MCF 10A (cell line): ENCODE data around the gene LRRC7. TPM values are rescaled to one million over a fixed set of nuclear protein-coding genes. Genes with fewer than 3 reads are reported as not detected.

ENCODE experiments used
- BruUV-seq: library from RNA; stranded (reverse); fragments of 400-500 nt; replicated peaks from 2 replicates; lab custom pipeline; 2021; lab: Mats Ljungman, UMichigan
- CTCF ChIA-PET: fragments of 300-600 bp; sonication (Branson Sonifier 250); formaldehyde crosslinking; extraction: SDS; loops from one replicate; lab custom pipeline; 2021; ENCODE audit warnings: antibody characterized with exemption, inconsistent platforms; lab: Yijun Ruan, JAX
- POLR2A ChIA-PET: fragments of 300-600, 350-650 bp; sonication (Branson Sonifier 250); formaldehyde crosslinking; extraction: SDS; loops from one replicate; lab custom pipeline; 2020; ENCODE audit warnings: antibody characterized with exemption, inconsistent platforms; lab: Yijun Ruan, JAX
- DNase-seq: peaks from one replicate; pipeline ENCODE4 v3.0.0-alpha.2; 2018; ENCODE audit not compliant: unreplicated experiment
- H3K27ac Mint-ChIP-seq: one replicate; pipeline ENCODE4 v1.8.0; 2022; ENCODE audit warnings: mild to moderate bottlenecking, low read depth, mixed read lengths; ENCODE audit not compliant: unreplicated experiment
- H3K27me3 Mint-ChIP-seq: one replicate; pipeline ENCODE4 v1.8.0; 2022; ENCODE audit warnings: mixed read lengths; ENCODE audit not compliant: insufficient read depth, unreplicated experiment
- H3K36me3 Mint-ChIP-seq: one replicate; pipeline ENCODE4 v1.8.0; 2022; ENCODE audit warnings: mild to moderate bottlenecking, moderate library complexity, mixed read lengths; ENCODE audit not compliant: insufficient read depth, unreplicated experiment
- H3K4me1 Mint-ChIP-seq: one replicate; pipeline ENCODE4 v1.8.0; 2022; ENCODE audit warnings: mixed read lengths; ENCODE audit not compliant: insufficient read depth, unreplicated experiment
- H3K4me3 Mint-ChIP-seq: one replicate; pipeline ENCODE4 v1.8.0; 2022; ENCODE audit warnings: mild to moderate bottlenecking, moderate library complexity, mixed read lengths; ENCODE audit not compliant: unreplicated experiment
- H3K9me3 Mint-ChIP-seq: one replicate; pipeline ENCODE4 v1.8.0; 2022; ENCODE audit warnings: mixed read lengths; ENCODE audit not compliant: unreplicated experiment
- intact Hi-C: fragments of 100-400 bp; cut with micrococcal nuclease; formaldehyde crosslinking; loops from 2 replicates; pipeline ENCODE4 v1.14.1; 2022
- total RNA-seq: library from RNA; stranded (reverse); gene quantifications from 2 replicates; pipeline ENCODE4 v1.2.3, GENCODE V29; 2022
- TF ChIP-seq, protein P1 (sequence below): fragments of 200-600 bp; IDR thresholded peaks from one replicate; pipeline ENCODE4 v1.8.0; 2022; ENCODE audit warnings: antibody characterized with exemption, mild to moderate bottlenecking; ENCODE audit not compliant: unreplicated experiment

Gene LRRC7
- total RNA-seq, 1 experiment from 2014 or later, result not detected

DNA sequence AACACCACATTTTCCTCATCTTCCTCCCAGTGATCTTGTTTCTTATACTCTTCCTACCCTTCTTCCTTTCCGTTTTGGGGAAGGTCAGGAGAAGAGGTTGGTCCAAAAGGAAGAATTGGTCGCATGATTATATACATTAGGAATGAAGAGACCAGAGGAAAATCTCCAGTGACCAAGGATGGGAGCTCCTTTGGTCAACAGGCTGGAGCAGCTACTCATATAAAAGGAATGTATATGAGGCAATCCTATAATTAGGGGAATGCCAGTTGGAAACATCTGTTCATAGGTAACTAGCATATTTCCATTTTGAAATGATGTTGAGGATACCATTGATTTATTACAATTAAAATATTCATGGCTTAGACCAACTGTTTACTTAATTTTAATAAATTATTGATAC, 523.2 kb downstream of the LRRC7 start:
- DNase-seq, result peak; percentile 9
- peaks cover 20% of the 10 kb centered on the region for H3K27me3 Mint-ChIP-seq
- H3K4me3 Mint-ChIP-seq, result no peak overlapping the region
- CTCF ChIA-PET, result no interaction called here
- H3K9me3 Mint-ChIP-seq, result no peaks in the 10 kb centered on the region
- POLR2A ChIA-PET, result no interaction called here
- intact Hi-C loops, result no loop called here
- peaks cover 6% of the 10 kb centered on the region for H3K4me1 Mint-ChIP-seq
- no peak overlapping the region for H3K27ac Mint-ChIP-seq
- TF ChIP-seq, protein P1, sequence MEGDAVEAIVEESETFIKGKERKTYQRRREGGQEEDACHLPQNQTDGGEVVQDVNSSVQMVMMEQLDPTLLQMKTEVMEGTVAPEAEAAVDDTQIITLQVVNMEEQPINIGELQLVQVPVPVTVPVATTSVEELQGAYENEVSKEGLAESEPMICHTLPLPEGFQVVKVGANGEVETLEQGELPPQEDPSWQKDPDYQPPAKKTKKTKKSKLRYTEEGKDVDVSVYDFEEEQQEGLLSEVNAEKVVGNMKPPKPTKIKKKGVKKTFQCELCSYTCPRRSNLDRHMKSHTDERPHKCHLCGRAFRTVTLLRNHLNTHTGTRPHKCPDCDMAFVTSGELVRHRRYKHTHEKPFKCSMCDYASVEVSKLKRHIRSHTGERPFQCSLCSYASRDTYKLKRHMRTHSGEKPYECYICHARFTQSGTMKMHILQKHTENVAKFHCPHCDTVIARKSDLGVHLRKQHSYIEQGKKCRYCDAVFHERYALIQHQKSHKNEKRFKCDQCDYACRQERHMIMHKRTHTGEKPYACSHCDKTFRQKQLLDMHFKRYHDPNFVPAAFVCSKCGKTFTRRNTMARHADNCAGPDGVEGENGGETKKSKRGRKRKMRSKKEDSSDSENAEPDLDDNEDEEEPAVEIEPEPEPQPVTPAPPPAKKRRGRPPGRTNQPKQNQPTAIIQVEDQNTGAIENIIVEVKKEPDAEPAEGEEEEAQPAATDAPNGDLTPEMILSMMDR, result no peak
- BruUV-seq, result no TSS peak
- no peaks in the 10 kb centered on the region for H3K36me3 Mint-ChIP-seq

DNA sequence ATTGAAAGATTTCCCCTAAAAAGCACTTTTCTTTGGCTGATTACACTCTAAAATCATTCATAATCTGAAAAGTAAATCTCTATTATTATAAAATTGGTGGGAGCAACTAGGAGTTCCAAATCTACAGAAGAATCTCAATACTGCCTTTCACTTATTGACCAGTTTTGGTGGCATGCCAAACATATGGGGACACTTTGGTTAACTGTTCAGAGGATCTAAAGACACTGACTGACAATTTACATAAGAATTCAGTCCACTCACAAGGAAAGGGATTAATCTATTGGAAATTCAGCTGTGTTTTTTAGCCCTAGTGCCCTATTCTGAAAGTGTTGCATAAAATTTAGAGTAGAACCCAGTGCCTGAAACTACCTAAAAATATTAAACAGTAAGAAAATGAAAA, 524.1 kb downstream of the LRRC7 start:
- DNase-seq, result no peak

DNA sequence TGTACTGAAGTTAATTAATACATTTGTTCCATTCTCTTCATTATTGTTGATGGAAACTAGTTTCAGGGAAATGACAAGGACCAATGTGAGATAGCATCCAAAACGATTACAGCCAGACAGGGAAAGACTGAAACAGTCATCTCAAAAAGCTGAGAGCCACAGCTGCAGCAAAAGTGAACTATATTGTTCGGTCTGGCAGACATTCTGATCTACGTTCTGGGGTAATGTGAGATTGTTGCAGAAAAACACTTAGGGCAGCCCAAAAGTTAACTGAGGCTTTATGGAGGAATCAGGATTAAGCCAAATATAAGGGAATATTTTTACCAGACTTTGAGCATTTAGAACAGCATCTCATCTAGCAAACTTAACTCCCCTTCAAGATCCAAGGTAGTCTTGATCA, 524.8 kb downstream of the LRRC7 start:
- no peak overlapping the region for H3K4me3 Mint-ChIP-seq
- POLR2A ChIA-PET, result no interaction called here
- TF ChIP-seq, protein P1, result no peak
- H3K36me3 Mint-ChIP-seq, result no peaks in the 10 kb centered on the region
- H3K27ac Mint-ChIP-seq, result no peak overlapping the region
- no peaks in the 10 kb centered on the region for H3K9me3 Mint-ChIP-seq
- CTCF ChIA-PET, result no interaction called here
- no TSS peak for BruUV-seq
- H3K27me3 Mint-ChIP-seq, result peaks cover 34% of the 10 kb centered on the region
- intact Hi-C loops, result no loop called here
- no peak for DNase-seq
- peaks cover 6% of the 10 kb centered on the region for H3K4me1 Mint-ChIP-seq

More for the DNA sequence above, 524.1 kb downstream of the LRRC7 start:
- H3K27me3 Mint-ChIP-seq, result peaks cover 27% of the 10 kb centered on the region
- H3K36me3 Mint-ChIP-seq, result no peaks in the 10 kb centered on the region
- H3K4me1 Mint-ChIP-seq, result peaks cover 6% of the 10 kb centered on the region
- intact Hi-C loops, result no loop called here
- CTCF ChIA-PET, result no interaction called here
- no TSS peak for BruUV-seq
- no peaks in the 10 kb centered on the region for H3K9me3 Mint-ChIP-seq
- TF ChIP-seq, protein P1, result no peak
- no peak overlapping the region for H3K27ac Mint-ChIP-seq
- H3K4me3 Mint-ChIP-seq, result no peak overlapping the region
- POLR2A ChIA-PET, result no interaction called here

DNA sequence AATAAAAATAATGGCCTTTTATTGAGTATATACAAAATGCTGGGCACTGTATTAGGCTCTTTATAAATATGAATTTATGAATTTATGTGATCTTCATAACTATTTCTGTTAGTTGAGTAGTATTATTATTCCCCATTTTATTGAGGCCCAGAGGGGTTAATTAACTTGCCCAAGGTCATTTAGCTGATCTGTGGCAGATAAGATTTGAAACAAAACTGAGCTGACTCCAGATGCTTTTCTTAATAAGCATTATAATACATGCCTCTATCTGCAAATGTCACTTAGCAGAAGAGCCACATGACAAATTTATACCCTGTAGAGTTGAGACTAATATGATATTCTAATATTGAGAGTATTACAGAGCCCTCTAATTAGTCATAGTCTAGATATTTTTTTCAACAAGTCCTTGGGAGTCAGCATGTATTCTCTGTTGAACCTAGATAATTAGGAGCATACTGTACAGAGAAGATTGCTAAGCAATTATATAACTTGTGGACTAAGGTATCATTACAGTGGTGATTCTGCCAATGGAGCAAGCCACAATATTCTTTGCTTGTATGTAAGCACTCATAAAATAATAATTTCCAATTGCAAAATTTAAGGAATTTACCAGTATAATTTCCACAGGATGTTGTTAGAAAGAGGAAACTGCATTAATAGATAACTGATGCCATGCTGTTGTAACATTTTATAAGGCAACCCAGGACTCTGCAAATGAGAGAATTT, 525.7 kb downstream of the LRRC7 start:
- DNase-seq, result no peak
- H3K36me3 Mint-ChIP-seq, result no peaks in the 10 kb centered on the region
- H3K27me3 Mint-ChIP-seq, result peaks cover 35% of the 10 kb centered on the region
- no TSS peak for BruUV-seq
- H3K4me3 Mint-ChIP-seq, result no peak overlapping the region
- H3K4me1 Mint-ChIP-seq, result peaks cover 6% of the 10 kb centered on the region
- H3K27ac Mint-ChIP-seq, result no peak overlapping the region
- TF ChIP-seq, protein P1, result no peak
- CTCF ChIA-PET, result interaction anchor here (0.7 kb wide), 1 partner anchor 206 kb away, joined by 4 read pairs; no protein-coding TSS in a partner anchor
- POLR2A ChIA-PET, result no interaction called here
- intact Hi-C loops, result no loop called here
- no peaks in the 10 kb centered on the region for H3K9me3 Mint-ChIP-seq
